EH (cell line): ENCODE results near the gene PLBD1.
A peak's percentile ranks its signal among the peaks of the same experiment; 100 is the strongest.

Experiments used
- DNase-seq: peaks from one replicate; pipeline ENCODE4 v3.0.0-alpha.2; 2015; ENCODE audit warnings: low read depth

PLBD1 gene

DNA sequence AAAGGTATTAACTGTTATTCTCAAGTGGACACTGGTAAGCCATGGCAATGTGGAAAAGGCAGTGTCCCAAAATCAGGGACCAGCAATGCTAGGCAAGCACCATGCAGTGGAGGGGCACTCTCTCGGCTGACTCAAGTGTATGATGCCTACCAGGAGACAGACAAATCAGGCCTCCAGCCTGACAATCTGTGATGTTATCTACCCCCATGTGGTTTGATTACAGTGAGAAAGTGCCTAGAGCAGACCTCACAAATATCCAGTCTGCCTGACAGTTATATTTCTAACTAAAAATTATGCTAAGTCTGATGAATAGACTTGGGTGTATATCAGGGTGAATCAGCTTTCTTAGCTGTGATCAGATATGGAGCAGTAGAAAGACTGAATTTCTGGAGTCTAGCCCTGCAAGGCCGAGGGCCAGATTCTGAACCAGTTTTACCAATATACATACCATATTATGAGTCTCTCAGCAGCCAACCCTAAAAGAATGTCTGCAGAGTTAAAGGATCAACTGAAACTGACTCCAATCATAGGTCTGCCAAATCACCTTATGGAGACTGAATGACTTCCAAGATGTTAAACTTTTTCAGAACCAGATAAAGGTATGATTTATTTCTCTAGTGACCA, 3.2 kb downstream of the PLBD1 start:
- DNase-seq = no peak

DNA sequence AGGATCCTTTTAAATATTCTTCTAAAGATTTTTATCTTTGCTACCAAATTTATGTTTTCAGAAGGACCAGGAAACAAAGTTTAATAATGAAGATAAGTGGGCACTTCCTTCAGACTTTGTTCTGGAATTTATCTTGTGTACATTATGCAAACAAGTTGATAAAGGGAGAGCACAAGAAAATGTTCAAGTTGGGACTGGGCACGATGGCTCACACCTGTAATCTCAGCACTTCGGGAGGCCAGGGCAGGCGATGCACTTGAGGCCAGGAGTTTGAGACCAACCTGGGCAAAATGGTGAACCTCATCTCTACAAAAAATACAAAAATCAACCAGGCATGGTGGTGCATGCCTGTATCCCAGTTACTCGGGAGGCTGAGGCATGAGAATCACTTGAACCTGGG, 4.6 kb downstream of the PLBD1 start:
- DNase-seq = no peak

DNA sequence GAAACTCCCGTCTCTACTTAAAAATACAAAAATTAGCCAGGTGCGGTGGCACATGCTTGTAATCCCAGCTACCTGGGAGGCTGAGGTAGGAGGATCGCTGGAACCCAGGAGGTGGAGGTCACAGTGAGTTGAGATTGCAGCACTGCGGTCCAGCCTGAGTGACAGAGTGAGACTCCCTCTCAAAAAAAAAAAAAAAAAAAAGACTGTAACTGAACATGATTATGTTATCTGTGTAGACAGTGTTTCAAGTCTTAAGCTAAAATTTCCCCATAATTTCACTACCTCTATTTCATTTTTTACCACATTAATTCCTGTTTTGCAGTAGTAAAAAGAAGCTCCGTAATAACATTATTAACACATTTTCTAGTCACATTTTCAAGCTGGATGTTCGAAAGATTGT, 5.4 kb downstream of the PLBD1 start:
- no peak for DNase-seq

DNA sequence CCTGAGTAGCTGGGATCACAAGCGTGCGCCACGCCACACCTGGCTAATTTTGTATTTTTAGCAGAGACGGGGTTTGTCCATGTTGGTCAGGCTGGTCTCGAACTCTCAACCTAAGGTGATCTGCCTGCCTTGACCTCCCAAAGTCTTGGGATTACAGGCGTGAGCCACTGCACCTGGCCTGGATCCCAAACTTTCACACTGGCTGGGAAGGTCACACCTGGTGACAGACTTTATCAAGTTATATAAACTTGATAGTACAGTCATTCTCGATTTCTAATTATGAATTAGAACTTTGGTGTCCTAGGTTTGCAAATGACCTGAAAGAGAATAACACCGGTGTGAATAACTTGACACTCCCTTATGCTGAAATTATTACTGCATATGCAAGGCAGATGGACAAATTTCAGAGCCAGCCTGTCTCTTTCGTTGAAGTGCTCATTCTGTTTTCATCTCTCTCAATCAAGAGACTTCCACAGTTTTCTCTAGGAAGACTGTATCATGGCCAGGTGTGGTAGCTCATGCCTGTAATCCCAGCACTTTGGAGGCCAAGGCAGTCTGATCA, 5.9 kb downstream of the PLBD1 start:
- no peak for DNase-seq

DNA sequence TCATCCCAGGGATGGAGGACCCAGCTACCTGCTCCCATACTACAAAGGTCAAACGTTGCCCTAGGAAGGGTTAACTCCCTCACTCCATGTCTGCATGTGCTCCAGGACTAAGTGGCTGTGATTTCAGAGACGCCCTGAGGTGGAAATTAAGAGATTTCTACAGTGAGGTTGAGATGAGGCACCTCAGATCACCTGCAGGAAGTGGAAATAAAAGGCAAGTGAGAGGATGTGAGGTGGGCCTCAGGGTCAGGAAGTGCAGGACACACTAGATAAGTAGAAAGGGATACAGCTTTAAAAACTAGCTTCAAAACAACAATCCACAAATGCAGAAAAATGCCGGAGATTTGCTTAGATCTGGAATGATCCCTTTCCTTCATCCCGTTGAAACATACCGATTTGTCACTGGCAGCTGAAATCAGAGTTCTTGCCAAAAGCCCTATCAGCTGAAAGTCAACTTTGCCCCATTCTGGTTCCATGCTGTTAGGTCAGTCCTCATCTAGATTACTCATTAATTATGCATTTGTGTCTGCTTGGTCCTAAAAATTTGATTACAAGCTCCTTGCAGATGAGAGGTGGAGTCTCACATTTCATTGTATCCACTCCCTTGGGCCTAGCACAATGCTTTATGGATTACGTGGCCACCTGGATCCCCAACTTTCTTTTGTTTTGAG, 6.6 kb downstream of the PLBD1 start:
- DNase-seq = no peak

DNA sequence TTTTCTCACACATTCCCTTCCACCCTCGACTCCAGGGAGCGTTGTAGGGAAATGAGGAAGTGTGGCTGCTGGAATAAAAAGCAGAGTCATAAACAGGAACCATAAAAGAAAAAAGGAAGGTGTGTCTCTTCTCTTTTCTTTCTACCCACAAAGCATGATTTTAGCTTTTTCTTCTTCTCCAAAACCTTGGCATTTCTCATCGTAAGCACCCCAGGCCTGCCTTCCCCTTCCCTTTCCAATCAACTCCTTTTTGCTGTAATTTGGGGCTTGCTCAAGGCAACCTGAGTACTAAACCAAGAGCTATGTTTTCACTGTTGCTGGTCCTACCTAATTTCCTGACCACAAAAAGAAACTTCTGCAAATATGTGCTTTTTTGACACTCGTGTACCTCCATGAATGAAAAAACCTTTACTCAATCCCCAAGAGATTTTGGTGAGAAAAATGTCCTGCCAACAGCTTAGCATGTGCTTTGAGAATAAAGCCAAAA, 9.2 kb downstream of the PLBD1 start:
- DNase-seq = no peak

DNA sequence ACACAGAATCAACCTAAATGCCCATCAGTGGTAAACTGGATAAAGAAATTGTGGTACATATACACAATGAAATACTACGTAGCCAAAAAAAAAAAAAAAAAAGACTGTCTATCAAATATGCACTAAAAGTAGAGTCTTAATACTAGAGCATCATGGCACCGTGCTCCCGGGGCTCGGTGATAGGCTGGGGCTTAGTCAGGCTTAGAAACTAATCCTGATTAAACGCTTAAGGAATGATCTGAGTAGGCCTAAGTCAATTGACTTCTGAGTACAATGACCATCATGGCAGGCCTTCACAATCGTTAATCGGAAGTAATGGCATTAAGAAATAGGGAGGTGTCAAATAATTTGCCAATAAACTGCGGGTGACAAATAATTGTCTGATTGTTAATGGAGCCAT, 9.7 kb downstream of the PLBD1 start:
- DNase-seq = no peak

DNA sequence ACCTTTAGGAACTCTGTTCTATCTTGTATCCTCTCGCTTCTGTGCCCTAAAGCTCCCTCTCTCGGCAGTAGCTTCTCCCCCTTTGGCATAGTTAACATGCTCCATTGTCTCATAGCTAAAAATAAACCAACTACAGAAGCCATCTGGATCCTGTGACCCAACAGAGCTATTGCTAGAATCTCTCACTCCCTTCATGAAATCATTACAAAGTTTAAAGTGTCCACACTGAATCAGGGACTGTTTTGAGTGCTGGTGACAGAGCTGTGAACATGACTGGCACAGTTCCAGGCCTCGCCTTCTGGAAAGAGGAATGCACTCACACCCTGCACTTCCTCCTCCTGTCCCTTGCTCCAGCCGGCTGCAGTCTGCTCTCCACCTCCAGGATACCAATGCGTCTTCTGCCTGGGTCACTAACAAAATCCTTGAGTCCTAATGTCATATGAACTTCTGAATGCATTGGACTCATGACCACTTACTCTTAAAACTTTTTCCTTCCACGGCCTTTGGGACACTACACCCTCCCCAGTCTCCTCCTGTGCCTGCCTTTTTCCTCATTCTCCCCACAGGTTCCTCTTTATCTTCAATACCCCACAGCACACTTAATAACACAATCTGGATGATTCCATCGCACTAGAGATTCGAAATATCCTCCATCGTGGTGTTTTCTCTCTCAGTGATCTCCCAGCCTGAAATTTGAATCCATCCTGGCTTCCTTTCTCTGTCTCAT, 13.2 kb downstream of the PLBD1 start:
- peak; percentile 19 for DNase-seq

DNA sequence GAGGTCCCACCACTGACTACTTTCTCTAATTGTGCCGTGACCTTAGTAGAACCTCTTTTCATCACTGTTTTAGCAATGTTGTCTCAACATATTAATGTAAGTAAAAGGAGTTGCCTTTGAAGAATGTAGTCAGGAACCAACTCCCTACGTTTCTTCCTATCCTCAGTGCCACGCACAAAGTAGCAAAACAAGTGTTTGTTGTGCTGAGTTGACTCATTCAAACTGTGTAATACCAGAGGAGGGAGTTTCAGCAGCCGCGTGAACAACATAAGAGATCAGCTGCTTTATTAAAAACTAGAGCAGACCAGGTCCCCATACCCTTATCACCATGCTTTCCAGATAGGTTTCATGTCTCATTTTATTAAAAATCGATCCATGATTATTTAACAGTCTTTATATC, 19.1 kb downstream of the PLBD1 start:
- no peak for DNase-seq

DNA sequence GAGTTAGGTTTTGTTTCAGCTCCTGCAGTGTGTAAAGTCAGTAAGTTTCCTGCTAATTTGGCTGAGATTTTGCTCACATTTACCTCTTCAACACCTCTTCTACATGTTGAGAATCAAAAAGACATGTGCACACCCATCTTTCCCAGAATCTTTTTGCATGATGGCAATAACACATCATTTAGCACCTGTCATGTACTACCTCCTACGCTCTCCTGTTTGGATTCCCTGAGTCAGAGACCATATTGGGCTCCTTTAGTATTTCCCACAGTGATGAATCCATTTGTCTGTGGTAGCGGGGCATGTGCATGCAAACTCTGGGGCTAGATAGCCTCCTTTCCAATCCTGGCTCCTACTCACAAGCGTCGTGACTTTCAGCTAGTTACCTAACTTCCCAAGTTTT, 20.1 kb downstream of the PLBD1 start:
- DNase-seq = no peak

DNA sequence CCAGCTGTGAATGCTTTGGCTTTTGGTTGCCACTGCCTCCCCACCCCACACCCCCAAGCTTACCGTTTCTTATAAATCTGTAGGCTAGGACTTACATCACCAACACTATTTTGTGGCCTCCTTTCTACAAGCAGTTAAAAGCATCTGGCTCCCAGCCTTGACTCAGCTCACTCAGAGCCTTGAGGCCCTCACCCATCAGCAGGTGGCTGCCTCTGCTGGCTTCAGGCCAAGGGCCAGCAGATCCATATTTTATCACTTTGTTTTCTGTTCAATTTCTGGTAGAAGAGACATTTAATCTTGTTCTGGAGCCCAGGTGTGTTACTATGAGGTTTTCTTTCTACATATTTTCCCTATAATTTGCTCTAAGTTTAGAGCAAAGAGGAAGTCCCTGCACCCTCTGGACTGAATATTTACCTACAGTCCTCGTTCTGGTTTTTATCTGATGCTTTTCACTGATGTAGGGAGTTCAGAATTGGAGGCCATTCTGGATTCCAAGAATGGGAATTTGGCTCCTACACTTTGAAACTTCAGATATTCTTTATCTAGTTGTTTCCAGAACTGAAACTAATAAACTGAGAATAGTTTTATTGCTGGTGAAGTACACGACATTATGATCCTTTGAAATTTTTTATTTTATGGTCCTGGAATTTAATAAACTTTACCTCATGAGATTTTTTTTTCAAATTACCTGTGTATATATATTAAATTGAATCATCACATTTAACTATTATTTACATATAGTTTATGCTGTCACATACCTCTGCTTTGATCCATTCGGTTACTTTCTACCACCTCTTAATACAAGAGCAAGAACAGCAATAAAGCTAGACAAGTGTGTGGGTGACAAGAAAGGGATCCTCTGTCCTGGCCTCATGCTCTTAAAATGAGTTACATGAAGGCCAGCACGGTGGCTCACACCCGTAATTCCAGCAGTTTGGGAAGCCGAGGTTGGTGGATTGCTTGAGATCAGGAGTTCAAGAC, 22.2 kb downstream of the PLBD1 start:
- no peak for DNase-seq

DNA sequence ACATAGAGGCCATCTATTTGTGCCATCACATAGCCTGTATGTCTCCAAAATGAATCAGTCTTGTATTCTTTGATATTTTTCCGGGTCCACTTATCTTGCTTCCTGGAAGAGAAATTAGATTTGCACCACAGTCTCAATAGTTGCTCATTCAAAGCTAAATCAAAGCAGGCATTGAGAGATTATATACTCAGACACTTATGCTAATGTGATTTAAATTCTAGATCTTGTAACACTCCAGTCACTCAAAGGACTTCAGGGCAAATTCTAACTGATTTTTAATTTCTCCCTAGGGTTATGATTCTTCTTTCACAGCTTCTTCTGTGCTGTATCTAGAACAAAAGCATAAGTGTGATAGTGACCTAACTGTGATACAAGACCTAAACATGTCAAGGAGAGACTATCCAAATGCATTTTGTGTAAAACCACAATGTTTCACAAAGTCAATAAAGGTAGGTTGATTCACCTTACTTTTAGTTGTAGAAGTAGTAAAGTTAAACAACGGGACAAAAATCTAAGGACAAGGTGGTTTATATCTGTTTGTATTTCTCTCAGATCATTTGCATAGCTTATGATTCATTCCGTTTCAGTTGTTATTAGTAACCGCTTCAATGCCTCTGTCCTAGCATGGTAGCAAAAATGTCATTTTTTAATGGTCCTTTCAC, 26.8 kb downstream of the PLBD1 start:
- DNase-seq = no peak

DNA sequence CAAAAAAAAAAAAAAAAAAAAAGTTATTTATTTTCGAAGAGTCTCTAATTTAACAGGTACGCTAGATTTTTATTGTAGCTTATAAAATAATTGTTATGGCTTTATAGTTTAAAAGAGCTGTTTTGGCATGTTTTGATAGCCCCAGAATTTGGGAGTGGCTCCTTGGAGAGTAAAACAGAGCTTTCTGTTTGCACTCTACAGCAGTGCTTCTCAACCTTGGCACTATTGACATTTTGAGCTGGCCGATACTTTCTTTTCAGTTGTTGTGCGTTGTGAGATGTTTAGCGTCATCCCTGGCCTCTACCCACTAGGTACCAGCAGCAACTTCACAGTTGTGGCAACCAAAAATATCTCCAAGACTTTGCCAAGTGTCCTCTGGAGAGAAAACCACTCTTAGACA, 30.6 kb downstream of the PLBD1 start:
- no peak for DNase-seq

DNA sequence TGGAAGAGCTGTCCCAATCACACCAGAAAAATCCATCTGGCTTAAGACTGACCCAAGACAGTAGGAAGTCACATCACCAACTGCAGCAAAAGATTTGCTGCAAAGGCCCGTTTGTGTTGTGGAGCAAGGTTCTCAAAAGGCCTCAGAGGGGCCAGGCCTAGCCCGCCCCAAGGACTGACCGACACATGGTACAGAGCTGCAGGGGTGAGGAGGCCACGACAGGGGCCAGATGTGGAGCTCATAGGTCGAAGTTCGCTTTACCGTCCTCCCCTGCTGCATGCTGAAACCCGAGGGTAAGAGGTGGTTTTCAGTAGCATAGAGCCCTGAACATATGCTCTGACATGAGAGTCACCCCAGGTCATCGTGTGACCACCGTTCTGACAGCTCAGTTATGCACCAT, 35.5 kb downstream of the PLBD1 start:
- no peak for DNase-seq

DNA sequence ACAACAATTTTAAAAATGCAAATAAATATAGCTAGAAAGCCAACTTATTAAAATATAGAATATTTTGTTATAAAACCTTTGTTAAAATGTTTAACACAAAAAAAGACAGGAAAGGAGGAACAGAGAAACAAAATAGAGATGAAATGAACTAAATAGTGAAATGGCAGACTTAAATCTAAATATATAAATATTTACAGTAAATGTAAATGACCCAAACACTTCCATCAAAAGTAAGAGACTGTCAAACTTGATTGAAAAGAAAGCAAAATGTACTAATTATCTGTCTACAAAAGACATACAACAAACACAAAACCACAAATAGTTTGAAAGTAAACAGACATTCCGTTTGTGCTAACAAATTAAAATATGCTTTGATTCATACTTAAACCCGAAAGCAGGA, 41.7 kb downstream of the PLBD1 start:
- no peak for DNase-seq

DNA sequence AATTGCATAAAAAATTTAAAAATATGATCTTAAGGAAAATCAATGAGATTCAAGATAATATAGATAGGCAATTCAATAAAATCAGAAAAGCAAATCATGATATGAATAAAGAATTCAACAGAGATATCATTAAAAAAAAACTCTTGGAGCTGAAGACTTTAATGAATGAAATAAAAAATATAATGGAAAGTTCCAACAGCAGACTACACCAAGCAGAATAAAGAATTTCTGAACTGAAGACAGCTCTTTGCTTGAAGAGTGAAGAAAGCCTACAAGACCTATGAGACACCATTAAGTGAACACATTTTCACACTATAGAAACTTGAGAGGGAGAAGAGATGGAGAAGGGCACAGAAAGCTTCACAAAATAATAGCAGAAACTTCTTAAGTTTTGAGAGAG, 45.9 kb downstream of the PLBD1 start:
- no peak for DNase-seq

DNA sequence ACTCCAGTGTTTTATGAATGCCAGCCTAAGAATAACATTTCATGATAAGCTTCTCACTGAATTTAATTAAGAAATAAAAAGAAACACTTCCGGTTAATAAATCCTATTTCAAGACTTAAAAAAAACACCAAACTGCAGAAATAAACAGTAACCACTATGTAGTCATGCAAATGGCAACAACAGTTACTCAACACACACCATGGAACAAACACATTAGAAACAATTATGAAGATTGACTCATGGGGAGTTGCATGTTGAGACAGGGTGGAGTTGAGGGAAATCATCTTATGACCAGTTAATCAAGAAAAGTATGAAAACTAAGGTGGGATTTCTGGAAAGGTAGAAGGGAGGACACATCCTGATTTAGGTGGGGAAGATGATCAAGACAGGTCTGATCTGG, 52.7 kb downstream of the PLBD1 start:
- no peak for DNase-seq

DNA sequence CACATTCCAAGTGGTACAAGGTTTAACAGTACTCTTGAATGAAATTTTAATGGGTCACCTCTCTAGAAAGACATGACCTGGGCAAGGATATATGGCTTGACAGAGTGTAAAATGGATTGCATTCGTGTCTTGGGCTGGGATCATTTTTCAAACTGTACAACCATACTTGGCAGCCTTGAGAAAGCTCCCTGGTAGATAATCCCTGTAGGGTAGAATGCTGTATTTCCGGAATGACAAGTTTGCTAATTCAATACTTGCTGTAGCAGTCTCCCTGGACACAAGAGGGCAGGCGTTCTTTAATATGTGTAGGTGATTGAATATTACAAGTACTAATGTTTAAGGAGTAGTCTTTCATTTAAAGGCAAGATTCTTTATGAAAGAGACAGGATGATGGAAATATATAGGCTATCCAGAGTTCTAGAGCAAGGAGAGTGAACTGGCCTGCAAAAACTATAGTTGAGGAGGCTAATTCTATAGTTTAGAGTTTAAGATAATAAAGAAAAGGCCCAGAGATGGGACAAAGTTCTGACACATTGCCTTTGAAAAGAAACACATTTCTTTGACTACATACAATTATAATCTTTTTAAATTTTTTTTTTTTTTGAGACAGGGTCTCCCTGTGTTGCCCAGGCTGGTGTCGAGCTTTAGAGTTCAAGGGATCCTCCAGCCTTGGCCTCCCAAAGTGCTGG, 53.4 kb downstream of the PLBD1 start:
- peak; percentile 11 for DNase-seq

DNA sequence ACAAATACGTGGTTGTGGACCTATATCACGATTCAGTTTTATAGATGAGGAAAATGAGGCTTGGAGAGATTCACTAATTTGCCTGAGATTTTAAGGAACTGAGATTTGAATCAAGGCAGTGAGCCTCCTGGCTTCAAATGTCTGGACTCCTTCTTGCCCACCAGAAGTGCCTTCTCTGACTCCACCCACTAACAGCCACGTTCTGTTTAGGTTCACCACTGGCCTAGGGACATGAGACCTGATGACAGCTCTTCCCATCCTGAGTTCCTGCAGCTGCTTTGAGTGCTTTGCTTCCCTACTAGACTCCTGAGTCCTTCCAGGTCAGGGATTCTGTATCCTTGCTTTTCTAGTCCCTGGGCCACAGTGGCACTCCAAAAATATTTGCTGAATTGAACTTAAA, 57.1 kb downstream of the PLBD1 start:
- no peak for DNase-seq
